H9 (cell line): ENCODE measurements around the gene OSTN. TPM values are rescaled to one million over a fixed set of nuclear protein-coding genes. Genes with fewer than 3 reads are reported as not detected.

Experiments
- DNase-seq: peaks from one replicate; pipeline ENCODE4 v3.0.0-alpha.2; 2017
- H2AFZ ChIP-seq: one replicate; pipeline ENCODE4 v1.6.1; 2013; ENCODE audit warnings: mild to moderate bottlenecking, low read length, control low read depth, moderate library complexity
- H2AK5ac ChIP-seq: 2 replicates; pipeline ENCODE4 v1.6.1; 2013; ENCODE audit warnings: low read length, control low read depth, mixed read lengths; ENCODE audit not compliant: insufficient read length
- H2BK120ac ChIP-seq: one replicate; pipeline ENCODE4 v1.6.1; 2013; ENCODE audit warnings: low read depth, mild to moderate bottlenecking, low read length, control low read depth, inconsistent platforms; ENCODE audit not compliant: poor library complexity, severe bottlenecking
- H2BK12ac ChIP-seq: 2 replicates; pipeline ENCODE4 v1.6.1; 2013; ENCODE audit warnings: low read length, control low read depth, mixed read lengths, low read depth; ENCODE audit not compliant: insufficient read length
- H2BK15ac ChIP-seq: 2 replicates; pipeline ENCODE4 v1.6.1; 2013; ENCODE audit warnings: low read depth, low read length, control low read depth
- H2BK20ac ChIP-seq: one replicate; pipeline ENCODE4 v1.6.1; 2013; ENCODE audit warnings: low read depth, mild to moderate bottlenecking, low read length, control low read depth, inconsistent platforms; ENCODE audit not compliant: poor library complexity, severe bottlenecking
- H2BK5ac ChIP-seq: 2 replicates; pipeline ENCODE4 v1.6.1; 2013; ENCODE audit warnings: low read length, control low read depth, mixed read lengths; ENCODE audit not compliant: insufficient read length
- H3K14ac ChIP-seq: 2 replicates; pipeline ENCODE4 v1.6.1; 2013; ENCODE audit warnings: low read length, control low read depth; ENCODE audit not compliant: insufficient read depth
- H3K18ac ChIP-seq: 2 replicates; pipeline ENCODE4 v1.6.1; 2013; ENCODE audit warnings: low read depth, mild to moderate bottlenecking, mixed read lengths, low read length, control low read depth; ENCODE audit not compliant: insufficient read length
- H3K23ac ChIP-seq: 2 replicates; pipeline ENCODE4 v1.6.1; 2013; ENCODE audit warnings: low read length, control low read depth, mixed read lengths, low read depth; ENCODE audit not compliant: insufficient read length
- H3K23me2 ChIP-seq: 2 replicates; pipeline ENCODE4 v1.6.1; 2013; ENCODE audit warnings: low read depth, mild to moderate bottlenecking, mixed read lengths, low read length, control low read depth; ENCODE audit not compliant: insufficient read length, poor library complexity, severe bottlenecking
- H3K27ac ChIP-seq: 2 replicates; pipeline ENCODE4 v1.5.1; 2013; ENCODE audit warnings: low read length, control low read depth, mixed read lengths, low read depth; ENCODE audit not compliant: insufficient read length
- H3K27me3 ChIP-seq: 2 replicates; pipeline ENCODE4 v1.6.1; 2013; ENCODE audit warnings: low read length, control low read depth, inconsistent platforms; ENCODE audit not compliant: insufficient read depth
- H3K4ac ChIP-seq: 2 replicates; pipeline ENCODE4 v1.6.1; 2013; ENCODE audit warnings: low read depth, mild to moderate bottlenecking, control low read depth, inconsistent platforms, low read length, moderate library complexity
- H3K4me1 ChIP-seq: 2 replicates; pipeline ENCODE4 v1.6.1; 2013; ENCODE audit warnings: low read length, control low read depth, inconsistent platforms; ENCODE audit not compliant: insufficient read depth
- H3K4me2 ChIP-seq: 2 replicates; pipeline ENCODE4 v1.6.1; 2013; ENCODE audit warnings: low read length, control low read depth, mixed read lengths; ENCODE audit not compliant: insufficient read length, insufficient read depth
- H3K56ac ChIP-seq: 2 replicates; pipeline ENCODE4 v1.6.1; 2013; ENCODE audit warnings: low read depth, mild to moderate bottlenecking, mixed read lengths, low read length, control low read depth; ENCODE audit not compliant: insufficient read length
- H3K79me1 ChIP-seq: 2 replicates; pipeline ENCODE4 v1.6.1; 2013; ENCODE audit warnings: low read depth, mild to moderate bottlenecking, moderate library complexity, low read length, control low read depth, inconsistent platforms; ENCODE audit not compliant: insufficient read depth, poor library complexity, severe bottlenecking
- H3K79me2 ChIP-seq: 2 replicates; pipeline ENCODE4 v1.6.1; 2013; ENCODE audit warnings: low read length, control low read depth, inconsistent platforms; ENCODE audit not compliant: insufficient read depth
- H3K9ac ChIP-seq: 2 replicates; pipeline ENCODE4 v1.6.1; 2013; ENCODE audit warnings: low read length, control low read depth, mixed read lengths; ENCODE audit not compliant: insufficient read length; ENCODE audit errors: extremely low read depth
- H3K9me3 ChIP-seq: one replicate; pipeline ENCODE4 v1.6.1; 2013; ENCODE audit warnings: low read depth, low read length, inconsistent platforms; ENCODE audit not compliant: control insufficient read depth
- H3T11ph ChIP-seq: one replicate; pipeline ENCODE4 v1.6.1; 2013; ENCODE audit warnings: mild to moderate bottlenecking, low read length, control low read depth, inconsistent platforms
- H4K20me1 ChIP-seq: one replicate; pipeline ENCODE4 v1.6.1; 2013; ENCODE audit not compliant: control insufficient read depth, insufficient read length, insufficient read depth
- H4K5ac ChIP-seq: 2 replicates; pipeline ENCODE4 v1.6.1; 2013; ENCODE audit warnings: low read depth, mild to moderate bottlenecking, mixed read lengths, low read length, control low read depth; ENCODE audit not compliant: insufficient read length
- H4K8ac ChIP-seq: replicated peaks from 2 replicates; pipeline ENCODE4 v1.6.1; 2013; ENCODE audit warnings: low read length, control low read depth, mixed read lengths, low read depth; ENCODE audit not compliant: insufficient read length
- H4K91ac ChIP-seq: 2 replicates; pipeline ENCODE4 v1.6.1; 2013; ENCODE audit warnings: low read depth, mild to moderate bottlenecking, moderate library complexity, mixed read lengths, low read length, control low read depth; ENCODE audit not compliant: insufficient read length
- H3K27ac Mint-ChIP-seq, 3 experiments: 2 replicates in 2 of 3; 3 replicates in 1 of 3; pipeline ENCODE4 v1.8.0; 2020 to 2021; ENCODE audit warnings: mixed read lengths in 3 of 3, mild to moderate bottlenecking in 1 of 3, moderate library complexity in 1 of 3
- H3K27me3 Mint-ChIP-seq: 2 replicates; pipeline ENCODE4 v1.8.0; 2021; ENCODE audit warnings: low read depth, mild to moderate bottlenecking, moderate library complexity, mixed read lengths
- H3K36me3 Mint-ChIP-seq, 3 experiments: 2 replicates in 2 of 3; 3 replicates in 1 of 3; pipeline ENCODE4 v1.8.0; 2020 to 2021; ENCODE audit warnings: low read depth in 3 of 3, mixed read lengths in 3 of 3; ENCODE audit not compliant: insufficient read depth in 1 of 3
- H3K4me1 Mint-ChIP-seq, 2 experiments: 2 replicates each; pipeline ENCODE4 v1.8.0; 2020; ENCODE audit warnings: mixed read lengths in 2 of 2
- H3K4me3 Mint-ChIP-seq, 2 experiments: 2 replicates in 1 of 2; 3 replicates in 1 of 2; pipeline ENCODE4 v1.8.0; 2020 to 2021; ENCODE audit warnings: mild to moderate bottlenecking in 2 of 2, mixed read lengths in 2 of 2, moderate library complexity in 1 of 2
- H3K9me3 Mint-ChIP-seq, 2 experiments: 2 replicates in 1 of 2; 3 replicates in 1 of 2; pipeline ENCODE4 v1.8.0; 2020; ENCODE audit warnings: mild to moderate bottlenecking in 2 of 2, mixed read lengths in 2 of 2, moderate library complexity in 1 of 2
- total RNA-seq: library from RNA; stranded (reverse); gene quantifications from 2 replicates; pipeline ENCODE4 v1.2.1, GENCODE V29; 2021
- TF ChIP-seq, protein P1 (sequence below): fragments of 200-600 bp; sonication (generic); conservative IDR thresholded peaks from 3 replicates; pipeline ENCODE4 v1.8.0; 2021; ENCODE audit warnings: antibody characterized with exemption, mild to moderate bottlenecking

OSTN gene
- total RNA-seq, 1 experiment from 2014 or later = 0.07 TPM

DNA sequence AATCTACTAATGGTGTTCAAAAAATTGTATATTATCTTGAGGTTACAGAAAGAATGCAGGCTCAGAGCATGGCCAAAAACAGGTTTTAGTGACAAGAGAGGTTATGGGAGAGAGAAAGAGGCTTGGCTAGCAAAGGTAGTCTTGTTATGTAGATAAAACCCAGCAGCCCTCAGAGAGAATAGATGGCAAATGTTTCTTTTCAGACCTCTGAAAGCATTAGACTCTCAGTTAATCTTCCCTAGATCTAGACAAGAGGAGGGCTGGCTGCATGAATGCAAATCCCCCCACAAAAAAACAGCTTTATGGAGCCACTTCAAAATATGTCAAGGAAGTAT is 62.2 kb downstream of the OSTN start:
- TF ChIP-seq, protein P1, sequence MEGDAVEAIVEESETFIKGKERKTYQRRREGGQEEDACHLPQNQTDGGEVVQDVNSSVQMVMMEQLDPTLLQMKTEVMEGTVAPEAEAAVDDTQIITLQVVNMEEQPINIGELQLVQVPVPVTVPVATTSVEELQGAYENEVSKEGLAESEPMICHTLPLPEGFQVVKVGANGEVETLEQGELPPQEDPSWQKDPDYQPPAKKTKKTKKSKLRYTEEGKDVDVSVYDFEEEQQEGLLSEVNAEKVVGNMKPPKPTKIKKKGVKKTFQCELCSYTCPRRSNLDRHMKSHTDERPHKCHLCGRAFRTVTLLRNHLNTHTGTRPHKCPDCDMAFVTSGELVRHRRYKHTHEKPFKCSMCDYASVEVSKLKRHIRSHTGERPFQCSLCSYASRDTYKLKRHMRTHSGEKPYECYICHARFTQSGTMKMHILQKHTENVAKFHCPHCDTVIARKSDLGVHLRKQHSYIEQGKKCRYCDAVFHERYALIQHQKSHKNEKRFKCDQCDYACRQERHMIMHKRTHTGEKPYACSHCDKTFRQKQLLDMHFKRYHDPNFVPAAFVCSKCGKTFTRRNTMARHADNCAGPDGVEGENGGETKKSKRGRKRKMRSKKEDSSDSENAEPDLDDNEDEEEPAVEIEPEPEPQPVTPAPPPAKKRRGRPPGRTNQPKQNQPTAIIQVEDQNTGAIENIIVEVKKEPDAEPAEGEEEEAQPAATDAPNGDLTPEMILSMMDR = no peak
- H3K4ac ChIP-seq = no peak overlapping the region
- no peak overlapping the region for H2BK12ac ChIP-seq
- no peak overlapping the region for H2AK5ac ChIP-seq
- H2BK15ac ChIP-seq = no peak overlapping the region
- H3T11ph ChIP-seq = no peak overlapping the region
- H4K8ac ChIP-seq = no peak overlapping the region
- H3K27ac ChIP-seq = no peak overlapping the region
- H3K79me2 ChIP-seq = no peaks in the 10 kb centered on the region
- no peak overlapping the region for H3K14ac ChIP-seq
- no peak overlapping the region for H3K18ac ChIP-seq
- Mint-ChIP-seq H3K27ac (peak overlapping the region; percentile 92 to 99 (median 92)), H3K9me3 (no peaks in the 10 kb centered on the region; a peak in 1 of 5 replicates), H3K27me3 (no peaks in the 10 kb centered on the region), H3K4me1 (peaks cover 33 to 60% of the 10 kb centered on the region in 2 experiments), H3K36me3 (no peaks in the 10 kb centered on the region; a peak in 1 of 7 replicates), H3K4me3 (no peak overlapping the region)
- no peak overlapping the region for H4K91ac ChIP-seq
- H3K4me2 ChIP-seq = no peak overlapping the region
- no peak overlapping the region for H2BK120ac ChIP-seq
- no peak overlapping the region for H3K56ac ChIP-seq
- no peak overlapping the region for H3K23ac ChIP-seq
- H3K79me1 ChIP-seq = no peaks in the 10 kb centered on the region
- H3K9me3 ChIP-seq = no peaks in the 10 kb centered on the region
- H3K4me1 ChIP-seq = peaks cover 7% of the 10 kb centered on the region; the same call in 1 of the 2 replicates
- no peak overlapping the region for H3K9ac ChIP-seq
- no peaks in the 10 kb centered on the region for H4K20me1 ChIP-seq
- H2BK5ac ChIP-seq = no peak overlapping the region
- DNase-seq = no peak
- H2AFZ ChIP-seq = no peak overlapping the region
- no peaks in the 10 kb centered on the region for H3K23me2 ChIP-seq
- no peak overlapping the region for H4K5ac ChIP-seq
- H3K27me3 ChIP-seq = no peaks in the 10 kb centered on the region
- no peak overlapping the region for H2BK20ac ChIP-seq
